ENCODE data around the gene SFT2D3. TPM values are rescaled to one million over a fixed set of nuclear protein-coding genes. Genes with fewer than 3 reads are reported as not detected.

The SFT2D3 gene
- total RNA-seq, 1 donor from 2014 or later: 12.5 TPM

DNA sequence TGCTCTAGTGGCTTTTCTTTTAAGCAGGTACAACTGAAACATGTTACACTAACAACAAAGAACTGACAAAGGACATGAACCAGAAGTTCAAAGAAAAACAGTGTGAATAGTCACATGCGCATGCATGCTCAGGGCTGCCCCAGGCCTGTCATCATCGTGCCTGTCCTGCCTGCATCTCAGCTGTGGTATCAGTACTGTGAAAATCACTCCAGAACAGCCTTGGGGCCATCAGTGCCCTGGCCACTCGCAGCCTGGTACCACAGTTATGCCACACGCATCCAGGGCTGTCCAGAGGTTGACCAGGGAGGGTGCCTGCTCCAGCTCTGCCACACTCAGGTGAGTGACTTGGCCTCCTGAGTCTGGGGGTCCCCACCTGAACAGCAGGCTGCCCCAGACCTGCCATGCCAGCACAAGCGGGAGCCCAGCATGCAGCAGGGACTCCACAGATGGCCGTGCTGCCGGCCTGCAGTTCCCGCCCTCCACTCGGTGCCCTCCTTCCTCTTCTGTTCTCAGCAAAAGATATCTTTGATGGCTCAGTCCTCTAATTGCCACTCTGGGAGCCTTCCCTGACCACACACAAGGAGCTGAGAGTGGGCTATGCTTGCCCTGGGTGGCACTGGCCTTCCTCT, 38.2 kb upstream of the SFT2D3 start:
- H3K36me3 Mint-ChIP-seq: no peaks in the 10 kb centered on the region
- no peak overlapping the region for H3K27ac Mint-ChIP-seq
- H3K9me3 Mint-ChIP-seq: no peaks in the 10 kb centered on the region

DNA sequence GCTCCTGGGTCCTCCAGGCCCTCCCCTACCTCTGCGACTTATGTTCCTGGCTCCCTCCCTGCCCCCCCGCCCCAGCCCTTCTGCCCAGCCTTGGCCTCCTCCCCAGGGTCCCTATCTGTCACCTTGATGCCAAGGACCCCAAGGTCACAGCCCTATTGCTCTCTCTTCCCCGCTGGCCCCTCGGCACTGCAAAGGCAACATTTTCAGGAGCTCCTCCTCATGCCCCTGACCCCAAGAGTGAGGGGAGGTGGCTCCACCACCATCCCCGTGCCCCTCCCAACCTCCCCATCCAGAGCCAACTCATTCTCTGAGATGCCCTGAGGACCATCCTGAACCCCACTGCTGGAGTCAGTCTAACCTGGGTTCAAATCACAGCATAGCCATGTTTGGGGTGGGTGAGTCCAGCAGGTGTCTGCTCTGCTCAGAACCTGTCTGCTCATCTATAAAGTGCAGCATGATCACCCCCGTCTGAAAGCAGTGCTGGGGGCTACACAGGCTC, 37.7 kb upstream of the SFT2D3 start:
- Mint-ChIP-seq H3K27ac (no peak overlapping the region), H3K4me3 (peak overlapping the region; percentile 39), H3K9me3 (no peaks in the 10 kb centered on the region), H3K4me1 (ENCODE audit: unreplicated experiment) (peaks cover 5% of the 10 kb centered on the region), H3K27me3 (peaks cover 50% of the 10 kb centered on the region), H3K36me3 (no peaks in the 10 kb centered on the region)
- no peak for DNase-seq (ENCODE audit: extremely low spot score, unreplicated experiment)
- TF ChIP-seq, protein P1, sequence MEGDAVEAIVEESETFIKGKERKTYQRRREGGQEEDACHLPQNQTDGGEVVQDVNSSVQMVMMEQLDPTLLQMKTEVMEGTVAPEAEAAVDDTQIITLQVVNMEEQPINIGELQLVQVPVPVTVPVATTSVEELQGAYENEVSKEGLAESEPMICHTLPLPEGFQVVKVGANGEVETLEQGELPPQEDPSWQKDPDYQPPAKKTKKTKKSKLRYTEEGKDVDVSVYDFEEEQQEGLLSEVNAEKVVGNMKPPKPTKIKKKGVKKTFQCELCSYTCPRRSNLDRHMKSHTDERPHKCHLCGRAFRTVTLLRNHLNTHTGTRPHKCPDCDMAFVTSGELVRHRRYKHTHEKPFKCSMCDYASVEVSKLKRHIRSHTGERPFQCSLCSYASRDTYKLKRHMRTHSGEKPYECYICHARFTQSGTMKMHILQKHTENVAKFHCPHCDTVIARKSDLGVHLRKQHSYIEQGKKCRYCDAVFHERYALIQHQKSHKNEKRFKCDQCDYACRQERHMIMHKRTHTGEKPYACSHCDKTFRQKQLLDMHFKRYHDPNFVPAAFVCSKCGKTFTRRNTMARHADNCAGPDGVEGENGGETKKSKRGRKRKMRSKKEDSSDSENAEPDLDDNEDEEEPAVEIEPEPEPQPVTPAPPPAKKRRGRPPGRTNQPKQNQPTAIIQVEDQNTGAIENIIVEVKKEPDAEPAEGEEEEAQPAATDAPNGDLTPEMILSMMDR (conservative IDR thresholded peaks at IDR 0.05): no peak

More for the DNA sequence above, 38.2 kb upstream of the SFT2D3 start:
- Mint-ChIP-seq H3K4me1 (ENCODE audit: unreplicated experiment) (peaks cover 5% of the 10 kb centered on the region), H3K27me3 (peaks cover 50% of the 10 kb centered on the region), H3K4me3 (no peak overlapping the region)
- TF ChIP-seq, protein P1 (conservative IDR thresholded peaks at IDR 0.05): no peak
- DNase-seq (ENCODE audit: extremely low spot score, unreplicated experiment): no peak

DNA sequence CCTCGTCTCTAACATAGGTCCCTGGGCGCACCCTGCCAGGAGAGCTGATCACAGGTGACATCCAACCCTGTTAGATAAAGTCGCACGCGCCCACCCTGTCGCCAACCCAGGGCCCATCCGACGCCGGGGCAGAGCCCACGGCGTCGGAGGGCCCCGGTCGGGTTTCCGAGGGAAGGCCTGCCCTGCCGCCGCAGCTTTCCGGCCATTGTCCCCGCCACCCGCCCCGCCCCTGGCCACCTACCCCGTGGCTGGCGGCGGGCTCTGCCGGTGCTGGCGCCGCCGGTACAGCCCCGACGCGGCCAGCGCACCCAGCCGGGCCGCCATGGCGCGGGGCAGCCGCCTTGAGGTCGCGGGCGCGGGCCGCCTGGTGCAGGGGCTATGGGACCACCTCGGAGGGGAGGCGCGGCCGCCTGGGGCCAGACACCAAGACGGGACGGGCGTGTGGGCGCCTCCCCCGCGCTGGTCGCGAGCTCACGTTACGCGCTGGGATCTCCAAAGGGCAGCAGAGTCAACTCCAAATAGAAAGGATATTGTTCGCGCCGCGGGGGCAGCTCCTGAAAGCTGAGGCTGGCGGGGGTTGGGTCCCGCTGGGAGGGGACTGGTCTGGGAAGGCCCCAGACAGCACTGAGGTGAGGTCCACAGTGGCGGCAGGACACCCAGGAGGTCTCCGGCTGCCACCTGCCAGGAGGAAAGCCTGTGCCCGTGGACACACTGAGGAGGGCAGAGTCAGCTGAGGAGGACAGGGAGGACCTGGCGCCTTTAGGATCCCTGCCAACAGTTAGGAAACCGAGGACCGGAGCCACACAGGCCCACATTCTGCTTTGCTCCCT, 37.0 kb upstream of the SFT2D3 start:
- TF ChIP-seq, protein P1 (conservative IDR thresholded peaks at IDR 0.05): no peak
- Mint-ChIP-seq H3K4me1 (ENCODE audit: unreplicated experiment) (peaks cover 5% of the 10 kb centered on the region), H3K27ac (no peak overlapping the region), H3K9me3 (no peaks in the 10 kb centered on the region), H3K27me3 (peaks cover 54% of the 10 kb centered on the region), H3K4me3 (peak overlapping the region; percentile 55), H3K36me3 (no peaks in the 10 kb centered on the region)
- DNase-seq (ENCODE audit: extremely low spot score, unreplicated experiment): no peak

DNA sequence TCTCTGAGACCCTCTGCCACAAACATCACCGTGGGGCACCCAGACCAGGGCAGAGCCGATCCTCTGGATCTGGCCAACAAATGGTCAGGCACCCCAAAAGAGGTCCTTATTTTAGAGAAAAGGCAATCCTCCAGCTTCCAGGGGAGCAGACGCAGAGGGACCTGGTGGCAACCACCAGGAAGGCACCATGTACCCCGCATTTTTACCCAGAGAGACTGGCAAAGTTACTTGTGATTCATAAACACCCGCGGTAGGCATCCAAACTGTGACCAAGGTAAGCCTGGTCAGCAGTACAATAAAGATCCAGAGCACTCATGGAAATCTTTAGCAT, 36.4 kb upstream of the SFT2D3 start:
- no peaks in the 10 kb centered on the region for H3K9me3 Mint-ChIP-seq
- no peaks in the 10 kb centered on the region for H3K36me3 Mint-ChIP-seq
- peaks cover 57% of the 10 kb centered on the region for H3K27me3 Mint-ChIP-seq
- H3K4me3 Mint-ChIP-seq: no peak overlapping the region
- TF ChIP-seq, protein P1 (conservative IDR thresholded peaks at IDR 0.05): no peak
- H3K4me1 Mint-ChIP-seq (ENCODE audit: unreplicated experiment): peaks cover 5% of the 10 kb centered on the region
- H3K27ac Mint-ChIP-seq: no peak overlapping the region
- no peak for DNase-seq (ENCODE audit: extremely low spot score, unreplicated experiment)

DNA sequence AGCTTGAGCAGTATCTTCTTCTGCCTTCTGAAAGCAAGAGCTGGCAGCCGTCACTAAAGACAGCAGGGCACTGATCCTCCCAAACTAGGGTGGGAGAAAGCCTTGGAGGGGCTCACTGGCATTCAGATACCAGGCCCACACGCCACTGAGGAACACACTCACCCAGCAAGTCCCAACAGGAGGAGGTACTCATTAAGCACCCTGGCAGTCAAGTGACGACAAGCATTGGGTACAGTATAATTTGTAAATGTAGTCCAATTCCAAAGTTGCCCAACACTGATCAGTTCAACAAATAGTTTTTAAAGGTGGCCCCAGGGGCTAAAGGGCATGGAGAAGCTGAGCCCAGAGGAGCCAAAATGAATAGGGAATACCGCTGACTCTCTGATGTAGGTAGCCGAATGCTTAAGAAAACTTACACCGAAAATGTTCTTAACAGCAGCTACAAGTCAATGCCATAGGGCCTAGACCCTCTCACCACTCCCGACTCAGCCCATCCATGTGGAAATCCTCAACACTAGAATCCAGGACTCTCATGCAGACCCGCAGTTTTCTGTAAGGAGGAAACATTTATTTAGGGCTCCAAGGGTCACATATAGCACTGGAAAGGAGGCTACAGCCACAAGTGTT, 35.9 kb upstream of the SFT2D3 start:
- TF ChIP-seq, protein P1 (conservative IDR thresholded peaks at IDR 0.05): no peak
- Mint-ChIP-seq H3K36me3 (no peaks in the 10 kb centered on the region), H3K4me3 (no peak overlapping the region), H3K9me3 (no peaks in the 10 kb centered on the region), H3K27me3 (peaks cover 62% of the 10 kb centered on the region), H3K27ac (no peak overlapping the region), H3K4me1 (ENCODE audit: unreplicated experiment) (peaks cover 5% of the 10 kb centered on the region)
- no peak for DNase-seq (ENCODE audit: extremely low spot score, unreplicated experiment)

All from type B pancreatic cell (in vitro differentiated cells).